ENCODE measurements around the gene BCL2. TPM values are rescaled to one million over a fixed set of nuclear protein-coding genes. Genes with fewer than 3 reads are reported as not detected.

Gene BCL2
- total and polyA plus RNA-seq, 9 of the 15 experiments (the other 6 are each of a cell fraction or from before 2014, with no cell fraction given), result 0.10 to 1.1 (median 0.65) TPM

GRCh38 chr18:63155169-63155852 lies 164.3 kb downstream of the BCL2 start (continued):
- TF ChIP-seq, protein P1, sequence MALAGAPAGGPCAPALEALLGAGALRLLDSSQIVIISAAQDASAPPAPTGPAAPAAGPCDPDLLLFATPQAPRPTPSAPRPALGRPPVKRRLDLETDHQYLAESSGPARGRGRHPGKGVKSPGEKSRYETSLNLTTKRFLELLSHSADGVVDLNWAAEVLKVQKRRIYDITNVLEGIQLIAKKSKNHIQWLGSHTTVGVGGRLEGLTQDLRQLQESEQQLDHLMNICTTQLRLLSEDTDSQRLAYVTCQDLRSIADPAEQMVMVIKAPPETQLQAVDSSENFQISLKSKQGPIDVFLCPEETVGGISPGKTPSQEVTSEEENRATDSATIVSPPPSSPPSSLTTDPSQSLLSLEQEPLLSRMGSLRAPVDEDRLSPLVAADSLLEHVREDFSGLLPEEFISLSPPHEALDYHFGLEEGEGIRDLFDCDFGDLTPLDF (CRISPR knock-in tag; IDR thresholded peaks at IDR 0.05), result no peak
- TF ChIP-seq MLX (CRISPR knock-in tag; conservative IDR thresholded peaks at IDR 0.05) (no peak), ZBTB26 (CRISPR knock-in tag; IDR thresholded peaks at IDR 0.05) (no peak), POLR3A (IDR thresholded peaks at IDR 0.05; ENCODE audit: borderline replicate concordance, extremely low read depth, insufficient read depth, insufficient read length) (no peak), NFATC3 (IDR thresholded peaks at IDR 0.05) (no peak), FIP1L1 (IDR thresholded peaks at IDR 0.05; ENCODE audit: low read depth, low read length, poor library complexity, severe bottlenecking) (no peak), ZC3H11A (IDR thresholded peaks at IDR 0.05; ENCODE audit: low read depth, low read length) (no peak), SMAD3 (CRISPR knock-in tag; conservative IDR thresholded peaks at IDR 0.05) (no peak), SRSF1 (IDR thresholded peaks at IDR 0.05; ENCODE audit: low read depth, low read length) (no peak), JUND (IDR thresholded peaks at IDR 0.05; ENCODE audit: borderline replicate concordance, low read depth, low read length) (peak; percentile 51; the same call in 1 of the 2 replicates), JUND (tag; IDR thresholded peaks at IDR 0.05; ENCODE audit: borderline replicate concordance, low read depth, low read length) (peak; percentile 58; the same call in 1 of the 3 replicates), MTA2 (IDR thresholded peaks at IDR 0.05; ENCODE audit: low read depth) (no peak), FOXJ3 (CRISPR knock-in tag; IDR thresholded peaks at IDR 0.05) (no peak), ZBTB1 (CRISPR knock-in tag; IDR thresholded peaks at IDR 0.05; ENCODE audit: borderline replicate concordance, low read depth) (no peak), MAZ (CRISPR knock-in tag; conservative IDR thresholded peaks at IDR 0.05 in 1 of 2, IDR thresholded peaks at IDR 0.05 in 1 of 2) (no peak), ARID1B (IDR thresholded peaks at IDR 0.05) (peak; percentile 46; the same call in 1 of the 2 replicates), ZNF274 (IDR thresholded peaks at IDR 0.05; ENCODE audit: borderline replicate concordance, low read depth, low read length) (no peak), EWSR1 (IDR thresholded peaks at IDR 0.05; ENCODE audit: borderline replicate concordance, low read depth, partially characterized antibody) (no peak), SNRNP70 (optimal IDR thresholded peaks at IDR 0.05; ENCODE audit: low read depth, low read length) (no peak)
- TF ChIP-seq, protein P2, sequence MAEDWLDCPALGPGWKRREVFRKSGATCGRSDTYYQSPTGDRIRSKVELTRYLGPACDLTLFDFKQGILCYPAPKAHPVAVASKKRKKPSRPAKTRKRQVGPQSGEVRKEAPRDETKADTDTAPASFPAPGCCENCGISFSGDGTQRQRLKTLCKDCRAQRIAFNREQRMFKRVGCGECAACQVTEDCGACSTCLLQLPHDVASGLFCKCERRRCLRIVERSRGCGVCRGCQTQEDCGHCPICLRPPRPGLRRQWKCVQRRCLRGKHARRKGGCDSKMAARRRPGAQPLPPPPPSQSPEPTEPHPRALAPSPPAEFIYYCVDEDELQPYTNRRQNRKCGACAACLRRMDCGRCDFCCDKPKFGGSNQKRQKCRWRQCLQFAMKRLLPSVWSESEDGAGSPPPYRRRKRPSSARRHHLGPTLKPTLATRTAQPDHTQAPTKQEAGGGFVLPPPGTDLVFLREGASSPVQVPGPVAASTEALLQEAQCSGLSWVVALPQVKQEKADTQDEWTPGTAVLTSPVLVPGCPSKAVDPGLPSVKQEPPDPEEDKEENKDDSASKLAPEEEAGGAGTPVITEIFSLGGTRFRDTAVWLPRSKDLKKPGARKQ (CRISPR knock-in tag; IDR thresholded peaks at IDR 0.05), result no peak
- TF ChIP-seq, protein P3, sequence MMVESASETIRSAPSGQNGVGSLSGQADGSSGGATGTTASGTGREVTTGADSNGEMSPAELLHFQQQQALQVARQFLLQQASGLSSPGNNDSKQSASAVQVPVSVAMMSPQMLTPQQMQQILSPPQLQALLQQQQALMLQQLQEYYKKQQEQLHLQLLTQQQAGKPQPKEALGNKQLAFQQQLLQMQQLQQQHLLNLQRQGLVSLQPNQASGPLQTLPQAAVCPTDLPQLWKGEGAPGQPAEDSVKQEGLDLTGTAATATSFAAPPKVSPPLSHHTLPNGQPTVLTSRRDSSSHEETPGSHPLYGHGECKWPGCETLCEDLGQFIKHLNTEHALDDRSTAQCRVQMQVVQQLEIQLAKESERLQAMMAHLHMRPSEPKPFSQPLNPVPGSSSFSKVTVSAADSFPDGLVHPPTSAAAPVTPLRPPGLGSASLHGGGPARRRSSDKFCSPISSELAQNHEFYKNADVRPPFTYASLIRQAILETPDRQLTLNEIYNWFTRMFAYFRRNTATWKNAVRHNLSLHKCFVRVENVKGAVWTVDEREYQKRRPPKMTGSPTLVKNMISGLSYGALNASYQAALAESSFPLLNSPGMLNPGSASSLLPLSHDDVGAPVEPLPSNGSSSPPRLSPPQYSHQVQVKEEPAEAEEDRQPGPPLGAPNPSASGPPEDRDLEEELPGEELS (CRISPR knock-in tag; IDR thresholded peaks at IDR 0.05; ENCODE audit: borderline replicate concordance), result no peak

Measured in K562 (cell line).